GM23248 (cell line): ENCODE data around the gene GSDMA. TPM values are rescaled to one million over a fixed set of nuclear protein-coding genes. Genes with fewer than 3 reads are reported as not detected.

Experiments
- DNase-seq: peaks from one replicate; pipeline ENCODE4 v3.0.0-alpha.2; 2015
- H2AFZ ChIP-seq: fragments of 200-600 bp; sonication (generic); 2 replicates; pipeline ENCODE4 v1.6.1; 2016; ENCODE audit warnings: antibody characterized with exemption
- H3F3A ChIP-seq: fragments of 200-600 bp; sonication (generic); 2 replicates; pipeline ENCODE4 v1.6.1; 2016; ENCODE audit warnings: mild to moderate bottlenecking, antibody characterized with exemption, mixed run types; ENCODE audit not compliant: insufficient read depth
- H3K27ac ChIP-seq: fragments of 200-600 bp; sonication (generic); 2 replicates; pipeline ENCODE4 v1.5.1; 2016; ENCODE audit warnings: mild to moderate bottlenecking
- H3K27me3 ChIP-seq: fragments of 200-600 bp; sonication (generic); replicated peaks from 2 replicates; pipeline ENCODE4 v1.6.1; 2016; ENCODE audit warnings: mild to moderate bottlenecking; ENCODE audit not compliant: insufficient read depth
- H3K36me3 ChIP-seq: fragments of 200-600 bp; sonication (generic); 2 replicates; pipeline ENCODE4 v1.6.1; 2016; ENCODE audit warnings: low read depth, mild to moderate bottlenecking
- H3K4me1 ChIP-seq: fragments of 200-600 bp; sonication (generic); 2 replicates; pipeline ENCODE4 v1.6.1; 2016; ENCODE audit warnings: mild to moderate bottlenecking; ENCODE audit not compliant: insufficient read depth
- H3K4me2 ChIP-seq: fragments of 200-600 bp; sonication (generic); one replicate; pipeline ENCODE4 v1.6.1; 2016; ENCODE audit warnings: mild to moderate bottlenecking; ENCODE audit not compliant: unreplicated experiment
- H3K4me3 ChIP-seq: fragments of 200-600 bp; sonication (generic); 2 replicates; pipeline ENCODE4 v1.5.1; 2016; ENCODE audit warnings: mild to moderate bottlenecking
- H3K79me2 ChIP-seq: fragments of 200-600 bp; sonication (generic); 2 replicates; pipeline ENCODE4 v1.6.1; 2016; ENCODE audit warnings: mild to moderate bottlenecking; ENCODE audit not compliant: insufficient read depth
- H3K9ac ChIP-seq: fragments of 200-600 bp; sonication (generic); 2 replicates; pipeline ENCODE4 v1.6.1; 2016; ENCODE audit warnings: mild to moderate bottlenecking
- H3K9me2 ChIP-seq: fragments of 200-600 bp; sonication (generic); 2 replicates; pipeline ENCODE4 v1.6.1; 2016; ENCODE audit warnings: mixed run types, mild to moderate bottlenecking, moderate library complexity; ENCODE audit not compliant: insufficient read depth
- H3K9me3 ChIP-seq: fragments of 200-600 bp; sonication (generic); one replicate; pipeline ENCODE4 v1.6.1; 2017; ENCODE audit warnings: low read depth
- H4K20me1 ChIP-seq: fragments of 200-600 bp; sonication (generic); 2 replicates; pipeline ENCODE4 v1.6.0; 2016; ENCODE audit not compliant: insufficient read depth
- EZH2 ChIP-seq: fragments of 200-600 bp; sonication (generic); IDR thresholded peaks from 2 replicates; pipeline ENCODE4 v1.6.1; 2018; ENCODE audit warnings: antibody characterized with exemption, mild to moderate bottlenecking; ENCODE audit not compliant: insufficient read depth, poor library complexity, severe bottlenecking
- EZH2phosphoT487 ChIP-seq: fragments of 200-600 bp; sonication (generic); IDR thresholded peaks from 2 replicates; pipeline ENCODE4 v1.6.1; 2018; ENCODE audit warnings: antibody characterized with exemption, moderate library complexity, mild to moderate bottlenecking, low read depth; ENCODE audit not compliant: insufficient read depth
- WGBS, 2 experiments: methylation state at CpG; one replicate each; pipeline ENCODE4 v1.1.6; 2015 to 2017; ENCODE audit warnings: low lambda C conversion rate in 2 of 2, low coverage in 1 of 2; ENCODE audit errors: missing lambda C conversion rate in 2 of 2; 5-methylcytosine and 5-hydroxymethylcytosine counted together
- in situ Hi-C: fragments of 300-500 bp; cut with MboI; formaldehyde crosslinking; loops from 2 replicates; pipeline ENCODE4 v1.15.0; 2020
- polyA plus RNA-seq: library from polyadenylated mRNA; unstranded; fragments of >200 nt; fragmentation: Nextera tagmentation; extraction: Ambion mirVana; gene quantifications from 2 replicates; pipeline ENCODE4 v1.2.1, GENCODE V29; 2016
- total RNA-seq: library from RNA; depleted of rRNA; stranded (reverse); fragments of >200 nt; shearing (Covaris generic); gene quantifications from 2 replicates; pipeline ENCODE4 v1.2.3, GENCODE V29; 2014

The GSDMA gene
- total and polyA plus RNA-seq, 2 experiments from 2014 or later: 0.21 TPM; not detected in 1

GRCh38 chr17:40014375-40014980, 51.7 kb downstream of the GSDMA start:
- Histone ChIP-seq H3K4me1 (peaks cover 18% of the 10 kb centered on the region), H3K79me2 (no peaks in the 10 kb centered on the region), H3F3A (peaks cover 9% of the 10 kb centered on the region; the same call in 1 of the 2 replicates), H3K36me3 (no peaks in the 10 kb centered on the region), H3K9ac (no peak overlapping the region; the same call in 1 of the 2 replicates), H3K27me3 (no peaks in the 10 kb centered on the region), H2AFZ (no peak overlapping the region), H3K4me3 (no peak overlapping the region), H3K9me2 (no peaks in the 10 kb centered on the region), H3K27ac (no peak overlapping the region), H3K9me3 (no peaks in the 10 kb centered on the region), H4K20me1 (no peaks in the 10 kb centered on the region), H3K4me2 (no peak overlapping the region)
- in situ Hi-C loops: no loop called here
- 70 to 73% methylated on average over 16 to 18 of the region's 18 CpGs for WGBS, 2 experiments
- no peak for DNase-seq
- TF ChIP-seq EZH2phosphoT487 (no peak), EZH2 (no peak)

- no peaks in the 10 kb centered on the region for H3K79me2 ChIP-seq
- H3K4me1 ChIP-seq: peaks cover 25% of the 10 kb centered on the region
- H3K4me3 ChIP-seq: no peak within 1 kb of the TSS
- no peak for TF ChIP-seq EZH2
- TF ChIP-seq EZH2phosphoT487: no peak
- no peak within 1 kb of the TSS for H3K9ac ChIP-seq
- DNase-seq: no peak
- WGBS, 2 experiments: 77 to 80% methylated on average over 18 to 20 of the region's 20 CpGs
- H4K20me1 ChIP-seq: no peaks in the 10 kb centered on the region
- no peaks in the 10 kb centered on the region for H3K36me3 ChIP-seq
- no peak within 1 kb of the TSS for H3K4me2 ChIP-seq
- H3K27ac ChIP-seq: no peak within 1 kb of the TSS
- no peak within 1 kb of the TSS for H2AFZ ChIP-seq
- in situ Hi-C loops: no loop called here
- H3K9me3 ChIP-seq: no peaks in the 10 kb centered on the region
- no peaks in the 10 kb centered on the region for H3K9me2 ChIP-seq
- no peaks in the 10 kb centered on the region for H3K27me3 ChIP-seq
- H3F3A ChIP-seq: peaks cover 12% of the 10 kb centered on the region; the same call in 1 of the 2 replicates
Measured at GRCh38 chr17:40015005-40015997, 52.5 kb downstream of the GSDMA start, which contains the start of gene CSF3. Gene CSF3 (plus strand): TSS chr17:40015440. CDS start chr17:40015475, 35 bp downstream.

- Histone ChIP-seq H3K9ac (no peak overlapping the region), H3K4me2 (no peak overlapping the region), H3K27ac (no peak overlapping the region), H3K9me3 (no peaks in the 10 kb centered on the region), H3K4me1 (peaks cover 35% of the 10 kb centered on the region), H2AFZ (no peak overlapping the region), H4K20me1 (no peaks in the 10 kb centered on the region), H3K36me3 (no peaks in the 10 kb centered on the region), H3K4me3 (no peak overlapping the region), H3F3A (peaks cover 22% of the 10 kb centered on the region), H3K27me3 (no peaks in the 10 kb centered on the region), H3K79me2 (no peaks in the 10 kb centered on the region), H3K9me2 (no peaks in the 10 kb centered on the region)
- in situ Hi-C loops: no loop called here
- DNase-seq: no peak
- 86 to 88% methylated on average over 19 to 26 of the region's 26 CpGs for WGBS, 2 experiments
- TF ChIP-seq EZH2 (no peak), EZH2phosphoT487 (no peak)
Measured at GRCh38 chr17:40015998-40016985, 53.5 kb downstream of the GSDMA start.
